HCT116 (cell line): Measurements from ENCODE around the gene SCGN. TPM values are rescaled to one million over a fixed set of nuclear protein-coding genes. Genes with fewer than 3 reads are reported as not detected.

Source experiments
- ATAC-seq: fragments of 200-7000 bp; cut with Tn5 transposase; 2 replicates; pipeline ENCODE4 v1.9.1; 2020; ENCODE audit warnings: mild to moderate bottlenecking, moderate library complexity
- BruUV-seq: library from RNA; stranded (reverse); fragments of 400-500 nt; replicated peaks from 2 replicates; lab custom pipeline; 2021; lab: Mats Ljungman, UMichigan
- CTCF ChIA-PET: fragments of 300-600 bp; sonication (Branson Sonifier 250); formaldehyde crosslinking; loops from one replicate; lab custom pipeline; 2021; ENCODE audit warnings: antibody characterized with exemption; lab: Charles Lee
- POLR2A ChIA-PET: fragments of 300-600, 350-600 bp; sonication (Branson Sonifier 250); formaldehyde crosslinking; loops from one replicate; lab custom pipeline; 2021; ENCODE audit warnings: antibody characterized with exemption; lab: Charles Lee
- RAD21 ChIA-PET, 2 experiments: fragments of 300-600 bp; sonication (Branson Sonifier 250); formaldehyde crosslinking; loops; one replicate each; lab custom pipeline; 2023; ENCODE audit warnings: low total read pairs in 2 of 2; ENCODE audit not compliant: uncharacterized antibody in 2 of 2, unreplicated experiment in 2 of 2, low non-redundant PET in 1 of 2; lab: Charles Lee
- DNase-seq: peaks from one replicate; pipeline ENCODE4 v3.0.0-alpha.2; 2010; ENCODE audit warnings: low read depth, low spot score
- H2AFZ ChIP-seq: fragments of 200-600 bp; shearing (Covaris generic), sonication (generic); 2 replicates; pipeline ENCODE4 v1.6.1; 2017; ENCODE audit warnings: low read depth, mixed run types, mixed read lengths, antibody characterized with exemption, low read length; ENCODE audit not compliant: poor library complexity, severe bottlenecking
- H3K27ac ChIP-seq: 2 replicates; pipeline ENCODE4 v1.5.1; 2012; ENCODE audit warnings: low read depth, low read length
- H3K27me3 ChIP-seq: fragments of 200-600 bp; sonication (generic); 2 replicates; pipeline ENCODE4 v1.6.1; 2016; ENCODE audit warnings: mixed run types, low read length, mixed read lengths; ENCODE audit not compliant: insufficient read depth
- H3K36me3 ChIP-seq, 2 experiments: fragments of 200-500 bp in 1 of 2; fragments of 200-600 bp in 1 of 2; sonication (Bioruptor generic) in 1 of 2; sonication (generic) in 1 of 2; 2 replicates each; pipeline versions ENCODE4 v1.5.1 to v1.6.1; 2014 to 2016; ENCODE audit warnings: low read length in 2 of 2, inconsistent platforms in 1 of 2, mixed read lengths in 1 of 2, mixed run types in 1 of 2; ENCODE audit not compliant: insufficient read depth in 2 of 2, control insufficient read depth in 1 of 2
- H3K4me1 ChIP-seq, 2 experiments: fragments of 200-600 bp in 1 of 2; sonication (generic) in 1 of 2; 2 replicates each; pipeline versions ENCODE4 v1.5.1 to v1.6.1; 2012 to 2017; ENCODE audit warnings: low read length in 2 of 2, inconsistent platforms in 1 of 2, mild to moderate bottlenecking in 1 of 2, mixed read lengths in 1 of 2, mixed run types in 1 of 2, moderate library complexity in 1 of 2; ENCODE audit not compliant: insufficient read depth in 2 of 2, control insufficient read depth in 1 of 2
- H3K4me2 ChIP-seq: fragments of 200-600 bp; sonication (generic); 2 replicates; pipeline ENCODE4 v1.6.1; 2017; ENCODE audit warnings: mixed run types, low read length, mixed read lengths
- H3K4me3 ChIP-seq, 2 experiments: fragments of 200-600 bp in 1 of 2; sonication (generic) in 1 of 2; replicated peaks in 1 of 2; 2 replicates each; pipeline ENCODE4 v1.5.1; 2011 to 2016; ENCODE audit warnings: low read length in 2 of 2, control low read depth in 1 of 2, low read depth in 1 of 2, mild to moderate bottlenecking in 1 of 2, mixed read lengths in 1 of 2, mixed run types in 1 of 2
- H3K79me2 ChIP-seq: fragments of 200-600 bp; sonication (generic); 2 replicates; pipeline ENCODE4 v1.6.1; 2017; ENCODE audit warnings: mild to moderate bottlenecking, mixed run types, low read length, moderate library complexity, mixed read lengths; ENCODE audit not compliant: insufficient read depth
- H3K9ac ChIP-seq: fragments of 200-600 bp; sonication (generic); 2 replicates; pipeline ENCODE4 v1.6.1; 2016; ENCODE audit warnings: low read length, mixed read lengths
- H3K9me2 ChIP-seq: fragments of 200-600 bp; sonication (generic), shearing (Covaris generic); 2 replicates; pipeline ENCODE4 v1.6.1; 2017; ENCODE audit warnings: mixed run types, mild to moderate bottlenecking, moderate library complexity; ENCODE audit not compliant: insufficient read depth
- H3K9me3 ChIP-seq, 2 experiments: fragments of 200-500 bp in 1 of 2; fragments of 200-600 bp in 1 of 2; sonication (Bioruptor generic) in 1 of 2; sonication (generic) in 1 of 2; 2 replicates each; pipeline ENCODE4 v1.6.1; 2014 to 2017; ENCODE audit warnings: low read length in 2 of 2, mixed read lengths in 2 of 2, inconsistent platforms in 1 of 2, low read depth in 1 of 2, mild to moderate bottlenecking in 1 of 2, mixed run types in 1 of 2, moderate library complexity in 1 of 2; ENCODE audit not compliant: control insufficient read depth in 1 of 2, insufficient read depth in 1 of 2
- H4K20me1 ChIP-seq: fragments of 200-600 bp; sonication (generic), shearing (Covaris generic); 2 replicates; pipeline ENCODE4 v1.6.1; 2017; ENCODE audit warnings: mixed run types, mild to moderate bottlenecking, moderate library complexity; ENCODE audit not compliant: insufficient read depth
- ATF3 ChIP-seq: IDR thresholded peaks from 2 replicates; pipeline ENCODE4 v1.6.1; 2012
- EGR1 ChIP-seq: IDR thresholded peaks from 2 replicates; pipeline ENCODE4 v1.6.1; 2012; ENCODE audit warnings: low read depth
- ELF1 ChIP-seq: IDR thresholded peaks from 2 replicates; pipeline ENCODE4 v1.6.1; 2012; ENCODE audit warnings: low read depth, borderline replicate concordance
- FOSL1 ChIP-seq: IDR thresholded peaks from 2 replicates; pipeline ENCODE4 v1.6.1; 2012; ENCODE audit warnings: low read depth
- POLR2AphosphoS5 ChIP-seq: IDR thresholded peaks from 2 replicates; pipeline ENCODE4 v1.6.1; 2011; ENCODE audit warnings: mild to moderate bottlenecking, low read depth, low read length, moderate library complexity
- RAD21 ChIP-seq: IDR thresholded peaks from 2 replicates; pipeline ENCODE4 v1.6.1; 2012; ENCODE audit warnings: low read depth, mild to moderate bottlenecking
- SP1 ChIP-seq: IDR thresholded peaks from 2 replicates; pipeline ENCODE4 v1.6.1; 2012; ENCODE audit warnings: low read depth
- SRF ChIP-seq: IDR thresholded peaks from 2 replicates; pipeline ENCODE4 v1.6.1; 2012; ENCODE audit warnings: low read depth
- YY1 ChIP-seq: IDR thresholded peaks from 2 replicates; pipeline ENCODE4 v1.6.1; 2011; ENCODE audit warnings: low read length, low read depth, moderate library complexity, mild to moderate bottlenecking; ENCODE audit not compliant: insufficient replicate concordance; ENCODE audit errors: extremely low read depth
- intact Hi-C: fragments of 100-400 bp; cut with micrococcal nuclease; formaldehyde crosslinking; loops from 2 replicates; pipeline ENCODE4 v1.10.0; 2022
- total RNA-seq: library from RNA; stranded (reverse); gene quantifications from one replicate; pipeline ENCODE4 v1.2.1, GENCODE V29; 2021; ENCODE audit not compliant: unreplicated experiment
- TF ChIP-seq, protein P1 (sequence below): IDR thresholded peaks from 2 replicates; pipeline ENCODE4 v1.6.1; 2012; ENCODE audit warnings: low read depth

SCGN gene
- total RNA-seq, 1 experiment from 2014 or later: not detected

- BruUV-seq: no TSS peak
- intact Hi-C loops: no loop called here
- H3K4me1 ChIP-seq: no peaks in the 10 kb centered on the region
- H4K20me1 ChIP-seq: no peaks in the 10 kb centered on the region
- no peak overlapping the region for H3K4me2 ChIP-seq
- no peak overlapping the region for H3K4me3 ChIP-seq
- ATAC-seq (no peak), DNase-seq (no peak)
- no peak overlapping the region for H2AFZ ChIP-seq
- TF ChIP-seq RAD21 (no peak), ELF1 (no peak), FOSL1 (no peak), EGR1 (no peak), POLR2AphosphoS5 (no peak), SP1 (no peak), ATF3 (no peak), SRF (no peak), YY1 (no peak)
- TF ChIP-seq, protein P1, sequence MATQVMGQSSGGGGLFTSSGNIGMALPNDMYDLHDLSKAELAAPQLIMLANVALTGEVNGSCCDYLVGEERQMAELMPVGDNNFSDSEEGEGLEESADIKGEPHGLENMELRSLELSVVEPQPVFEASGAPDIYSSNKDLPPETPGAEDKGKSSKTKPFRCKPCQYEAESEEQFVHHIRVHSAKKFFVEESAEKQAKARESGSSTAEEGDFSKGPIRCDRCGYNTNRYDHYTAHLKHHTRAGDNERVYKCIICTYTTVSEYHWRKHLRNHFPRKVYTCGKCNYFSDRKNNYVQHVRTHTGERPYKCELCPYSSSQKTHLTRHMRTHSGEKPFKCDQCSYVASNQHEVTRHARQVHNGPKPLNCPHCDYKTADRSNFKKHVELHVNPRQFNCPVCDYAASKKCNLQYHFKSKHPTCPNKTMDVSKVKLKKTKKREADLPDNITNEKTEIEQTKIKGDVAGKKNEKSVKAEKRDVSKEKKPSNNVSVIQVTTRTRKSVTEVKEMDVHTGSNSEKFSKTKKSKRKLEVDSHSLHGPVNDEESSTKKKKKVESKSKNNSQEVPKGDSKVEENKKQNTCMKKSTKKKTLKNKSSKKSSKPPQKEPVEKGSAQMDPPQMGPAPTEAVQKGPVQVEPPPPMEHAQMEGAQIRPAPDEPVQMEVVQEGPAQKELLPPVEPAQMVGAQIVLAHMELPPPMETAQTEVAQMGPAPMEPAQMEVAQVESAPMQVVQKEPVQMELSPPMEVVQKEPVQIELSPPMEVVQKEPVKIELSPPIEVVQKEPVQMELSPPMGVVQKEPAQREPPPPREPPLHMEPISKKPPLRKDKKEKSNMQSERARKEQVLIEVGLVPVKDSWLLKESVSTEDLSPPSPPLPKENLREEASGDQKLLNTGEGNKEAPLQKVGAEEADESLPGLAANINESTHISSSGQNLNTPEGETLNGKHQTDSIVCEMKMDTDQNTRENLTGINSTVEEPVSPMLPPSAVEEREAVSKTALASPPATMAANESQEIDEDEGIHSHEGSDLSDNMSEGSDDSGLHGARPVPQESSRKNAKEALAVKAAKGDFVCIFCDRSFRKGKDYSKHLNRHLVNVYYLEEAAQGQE: no peak
- CTCF ChIA-PET: no interaction called here
- H3K9me2 ChIP-seq: no peaks in the 10 kb centered on the region
- no peak overlapping the region for H3K9ac ChIP-seq
- H3K36me3 ChIP-seq: no peaks in the 10 kb centered on the region
- POLR2A ChIA-PET: no interaction called here
- no peaks in the 10 kb centered on the region for H3K79me2 ChIP-seq
- no peaks in the 10 kb centered on the region for H3K27me3 ChIP-seq
- H3K9me3 ChIP-seq: no peaks in the 10 kb centered on the region
- RAD21 ChIA-PET: no interaction called here
- no peak overlapping the region for H3K27ac ChIP-seq
Observed at GRCh38 chr6:25691894-25692293, 39.9 kb downstream of the SCGN start.
